ENCODE data around the gene PSORS1C1. TPM values are rescaled to one million over a fixed set of nuclear protein-coding genes. Genes with fewer than 3 reads are reported as not detected.
A peak's percentile ranks its signal among the peaks of the same experiment; 100 is the strongest.

The PSORS1C1 gene
- polyA plus RNA-seq, 1 of the 3 experiments (the other 2 are of a cell fraction) = 3.1 TPM

DNA sequence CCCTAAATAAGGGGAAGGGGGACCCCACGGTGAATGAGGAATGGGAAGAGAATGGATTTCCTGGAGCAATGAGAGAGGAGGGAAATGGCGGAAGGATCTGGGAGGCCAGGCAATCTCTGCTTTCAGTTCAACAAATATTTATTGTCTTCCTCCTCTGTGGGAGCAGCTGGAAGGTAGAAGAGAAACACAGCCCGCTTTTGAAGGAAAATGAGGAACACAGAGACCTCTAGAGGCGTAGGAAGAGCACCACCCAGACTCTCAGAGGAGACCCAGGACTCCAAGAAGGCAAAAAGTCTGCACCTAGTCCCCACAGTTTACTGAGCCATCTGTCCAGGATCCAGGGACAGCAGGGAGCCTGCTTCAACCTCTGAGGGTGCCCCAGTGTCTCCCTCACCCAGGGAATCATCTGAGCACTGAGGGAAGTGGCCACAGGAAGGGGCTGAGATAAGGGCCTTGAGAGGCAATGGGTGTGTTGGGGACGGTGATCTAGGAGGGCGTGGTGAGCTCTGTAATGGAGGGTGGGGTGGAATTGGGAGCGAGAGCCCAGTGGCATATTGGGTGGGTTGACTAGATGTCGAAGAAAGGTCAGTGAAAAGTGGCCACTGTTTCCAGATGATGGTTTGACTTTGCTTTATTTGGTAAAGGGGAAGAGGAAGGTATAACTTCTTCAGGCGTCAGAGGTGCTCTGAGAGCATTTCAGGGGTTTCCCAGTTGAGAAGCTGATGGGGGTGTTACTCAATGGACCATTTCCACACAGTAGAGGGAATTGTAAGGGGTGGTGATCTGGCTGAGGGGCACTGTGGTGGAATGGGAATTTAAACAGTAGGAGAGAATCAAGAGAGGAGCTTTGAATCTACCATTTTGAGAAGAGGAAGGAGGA is 610 bp downstream of the PSORS1C1 start:
- H4K20me1 ChIP-seq (ENCODE audit: insufficient read depth) = no peaks in the 10 kb centered on the region
- H3K9me2 ChIP-seq = no peaks in the 10 kb centered on the region
- H3K9me3 ChIP-seq = no peaks in the 10 kb centered on the region
- CTCF ChIA-PET = interaction anchor here (1.3 to 2.1 kb wide), 4 partner anchors 12 to 251 kb away, joined by 3 to 7 read pairs (median 4); no protein-coding TSS in a partner anchor
- peak overlapping the region; percentile 69 for H3K9ac ChIP-seq
- POLR2A ChIA-PET = no interaction called here
- peak overlapping the region; percentile 44; the same call in 1 of the 2 replicates for H2AFZ ChIP-seq (ENCODE audit: low read depth)
- DNase-seq = no peak
- peak overlapping the region; percentile 85 for H3K4me2 ChIP-seq
- H3K4me3 ChIP-seq (ENCODE audit: low read depth in 2 of 2, low read length in 1 of 2) = peak overlapping the region; percentile 37 to 56; a peak in 3 of 4 replicates
- TF ChIP-seq SIN3A (IDR thresholded peaks at IDR 0.05; ENCODE audit: borderline replicate concordance, low read depth, low read length) (no peak), RAD21 (IDR thresholded peaks at IDR 0.05; ENCODE audit: low read length) (peak; percentile 48), FOXJ3 (CRISPR knock-in tag; IDR thresholded peaks at IDR 0.05) (no peak), SMC3 (IDR thresholded peaks at IDR 0.05; ENCODE audit: low read depth, low read length) (peak; percentile 23; the same call in 1 of the 2 replicates)
- TF ChIP-seq, protein P1, sequence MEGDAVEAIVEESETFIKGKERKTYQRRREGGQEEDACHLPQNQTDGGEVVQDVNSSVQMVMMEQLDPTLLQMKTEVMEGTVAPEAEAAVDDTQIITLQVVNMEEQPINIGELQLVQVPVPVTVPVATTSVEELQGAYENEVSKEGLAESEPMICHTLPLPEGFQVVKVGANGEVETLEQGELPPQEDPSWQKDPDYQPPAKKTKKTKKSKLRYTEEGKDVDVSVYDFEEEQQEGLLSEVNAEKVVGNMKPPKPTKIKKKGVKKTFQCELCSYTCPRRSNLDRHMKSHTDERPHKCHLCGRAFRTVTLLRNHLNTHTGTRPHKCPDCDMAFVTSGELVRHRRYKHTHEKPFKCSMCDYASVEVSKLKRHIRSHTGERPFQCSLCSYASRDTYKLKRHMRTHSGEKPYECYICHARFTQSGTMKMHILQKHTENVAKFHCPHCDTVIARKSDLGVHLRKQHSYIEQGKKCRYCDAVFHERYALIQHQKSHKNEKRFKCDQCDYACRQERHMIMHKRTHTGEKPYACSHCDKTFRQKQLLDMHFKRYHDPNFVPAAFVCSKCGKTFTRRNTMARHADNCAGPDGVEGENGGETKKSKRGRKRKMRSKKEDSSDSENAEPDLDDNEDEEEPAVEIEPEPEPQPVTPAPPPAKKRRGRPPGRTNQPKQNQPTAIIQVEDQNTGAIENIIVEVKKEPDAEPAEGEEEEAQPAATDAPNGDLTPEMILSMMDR (IDR thresholded peaks at IDR 0.05) = peak; percentile 61
- H3K27ac ChIP-seq (ENCODE audit: low read depth in 2 of 2, low read length in 1 of 2) = peak overlapping the region; percentile 60 to 86; a peak in 3 of 4 replicates
- no peaks in the 10 kb centered on the region for H3K36me3 ChIP-seq (replicated peaks in 1 of 2; ENCODE audit: control insufficient read depth in 1 of 2, insufficient read depth in 2 of 2, low read length in 1 of 2)
- H3F3A ChIP-seq (replicated peaks; ENCODE audit: insufficient read depth) = peaks cover 5% of the 10 kb centered on the region
- no peaks in the 10 kb centered on the region; the same call in 1 of the 2 replicates for H3K27me3 ChIP-seq (ENCODE audit: insufficient read depth)
- H3K79me2 ChIP-seq (ENCODE audit: insufficient read depth) = peaks cover 30% of the 10 kb centered on the region
- WGBS (ENCODE audit: low lambda C conversion rate) = 46% methylated on average over 9 of the region's 9 CpGs
- H3K4me1 ChIP-seq (ENCODE audit: control insufficient read depth in 1 of 2, insufficient read depth in 2 of 2, low read depth in 1 of 2, low read length in 1 of 2) = peaks cover 2 to 12% of the 10 kb centered on the region in 2 experiments; a peak in 3 of 4 replicates

- no peak overlapping the region for H3K27ac ChIP-seq (ENCODE audit: low read depth in 2 of 2, low read length in 1 of 2)
- whole genome bisulfite sequencing (ENCODE audit: low lambda C conversion rate) = 55% methylated on average over 12 of the region's 12 CpGs
- peak overlapping the region; percentile 85 for H3K4me2 ChIP-seq
- H2AFZ ChIP-seq (ENCODE audit: low read depth) = no peak overlapping the region
- H3K79me2 ChIP-seq (ENCODE audit: insufficient read depth) = peaks cover 30% of the 10 kb centered on the region
- no peak overlapping the region; a peak in 2 of 4 replicates for H3K4me3 ChIP-seq (ENCODE audit: low read depth in 2 of 2, low read length in 1 of 2)
- DNase-seq = no peak
- H3K9me3 ChIP-seq = no peaks in the 10 kb centered on the region
- H4K20me1 ChIP-seq (ENCODE audit: insufficient read depth) = no peaks in the 10 kb centered on the region
- peaks cover 2 to 12% of the 10 kb centered on the region in 2 experiments; a peak in 3 of 4 replicates for H3K4me1 ChIP-seq (ENCODE audit: control insufficient read depth in 1 of 2, insufficient read depth in 2 of 2, low read depth in 1 of 2, low read length in 1 of 2)
- no peaks in the 10 kb centered on the region for H3K27me3 ChIP-seq (ENCODE audit: insufficient read depth)
- no peaks in the 10 kb centered on the region for H3K36me3 ChIP-seq (replicated peaks in 1 of 2; ENCODE audit: control insufficient read depth in 1 of 2, insufficient read depth in 2 of 2, low read length in 1 of 2)
- POLR2A ChIA-PET = no interaction called here
- H3K9ac ChIP-seq = peak overlapping the region; percentile 69; the same call in 1 of the 2 replicates
- CTCF ChIA-PET = interaction anchor here (0.7 to 2.1 kb wide), 7 partner anchors 11 to 663 kb away, joined by 3 to 7 read pairs (median 4); no protein-coding TSS in a partner anchor
- no peaks in the 10 kb centered on the region for H3K9me2 ChIP-seq
- peaks cover 5% of the 10 kb centered on the region for H3F3A ChIP-seq (replicated peaks; ENCODE audit: insufficient read depth)
- no peak for TF ChIP-seq EP300 (IDR thresholded peaks at IDR 0.05; ENCODE audit: borderline replicate concordance in 1 of 2, low read depth in 1 of 2, low read length in 1 of 2)
- no peak for TF ChIP-seq FOXJ3 (CRISPR knock-in tag; IDR thresholded peaks at IDR 0.05)
- TF ChIP-seq, protein P2, sequence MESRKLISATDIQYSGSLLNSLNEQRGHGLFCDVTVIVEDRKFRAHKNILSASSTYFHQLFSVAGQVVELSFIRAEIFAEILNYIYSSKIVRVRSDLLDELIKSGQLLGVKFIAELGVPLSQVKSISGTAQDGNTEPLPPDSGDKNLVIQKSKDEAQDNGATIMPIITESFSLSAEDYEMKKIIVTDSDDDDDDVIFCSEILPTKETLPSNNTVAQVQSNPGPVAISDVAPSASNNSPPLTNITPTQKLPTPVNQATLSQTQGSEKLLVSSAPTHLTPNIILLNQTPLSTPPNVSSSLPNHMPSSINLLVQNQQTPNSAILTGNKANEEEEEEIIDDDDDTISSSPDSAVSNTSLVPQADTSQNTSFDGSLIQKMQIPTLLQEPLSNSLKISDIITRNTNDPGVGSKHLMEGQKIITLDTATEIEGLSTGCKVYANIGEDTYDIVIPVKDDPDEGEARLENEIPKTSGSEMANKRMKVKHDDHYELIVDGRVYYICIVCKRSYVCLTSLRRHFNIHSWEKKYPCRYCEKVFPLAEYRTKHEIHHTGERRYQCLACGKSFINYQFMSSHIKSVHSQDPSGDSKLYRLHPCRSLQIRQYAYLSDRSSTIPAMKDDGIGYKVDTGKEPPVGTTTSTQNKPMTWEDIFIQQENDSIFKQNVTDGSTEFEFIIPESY (IDR thresholded peaks at IDR 0.05; ENCODE audit: borderline replicate concordance, low read depth) = no peak
- TF ChIP-seq IRF3 (IDR thresholded peaks at IDR 0.05; ENCODE audit: low read depth, low read length) = no peak
- TF ChIP-seq RXRA (IDR thresholded peaks at IDR 0.05; ENCODE audit: borderline replicate concordance, low read depth) = no peak
- TF ChIP-seq POLR2AphosphoS5 (IDR thresholded peaks at IDR 0.05; ENCODE audit: low read depth, low read length) = no peak
- TF ChIP-seq TEAD4 (IDR thresholded peaks at IDR 0.05; ENCODE audit: borderline replicate concordance, insufficient read depth) = no peak
- no peak for TF ChIP-seq EZH2phosphoT487 (IDR thresholded peaks at IDR 0.05; ENCODE audit: borderline replicate concordance, low read depth)
- no peak for TF ChIP-seq MXI1 (IDR thresholded peaks at IDR 0.05; ENCODE audit: low read depth, low read length)
- TF ChIP-seq, protein P3, sequence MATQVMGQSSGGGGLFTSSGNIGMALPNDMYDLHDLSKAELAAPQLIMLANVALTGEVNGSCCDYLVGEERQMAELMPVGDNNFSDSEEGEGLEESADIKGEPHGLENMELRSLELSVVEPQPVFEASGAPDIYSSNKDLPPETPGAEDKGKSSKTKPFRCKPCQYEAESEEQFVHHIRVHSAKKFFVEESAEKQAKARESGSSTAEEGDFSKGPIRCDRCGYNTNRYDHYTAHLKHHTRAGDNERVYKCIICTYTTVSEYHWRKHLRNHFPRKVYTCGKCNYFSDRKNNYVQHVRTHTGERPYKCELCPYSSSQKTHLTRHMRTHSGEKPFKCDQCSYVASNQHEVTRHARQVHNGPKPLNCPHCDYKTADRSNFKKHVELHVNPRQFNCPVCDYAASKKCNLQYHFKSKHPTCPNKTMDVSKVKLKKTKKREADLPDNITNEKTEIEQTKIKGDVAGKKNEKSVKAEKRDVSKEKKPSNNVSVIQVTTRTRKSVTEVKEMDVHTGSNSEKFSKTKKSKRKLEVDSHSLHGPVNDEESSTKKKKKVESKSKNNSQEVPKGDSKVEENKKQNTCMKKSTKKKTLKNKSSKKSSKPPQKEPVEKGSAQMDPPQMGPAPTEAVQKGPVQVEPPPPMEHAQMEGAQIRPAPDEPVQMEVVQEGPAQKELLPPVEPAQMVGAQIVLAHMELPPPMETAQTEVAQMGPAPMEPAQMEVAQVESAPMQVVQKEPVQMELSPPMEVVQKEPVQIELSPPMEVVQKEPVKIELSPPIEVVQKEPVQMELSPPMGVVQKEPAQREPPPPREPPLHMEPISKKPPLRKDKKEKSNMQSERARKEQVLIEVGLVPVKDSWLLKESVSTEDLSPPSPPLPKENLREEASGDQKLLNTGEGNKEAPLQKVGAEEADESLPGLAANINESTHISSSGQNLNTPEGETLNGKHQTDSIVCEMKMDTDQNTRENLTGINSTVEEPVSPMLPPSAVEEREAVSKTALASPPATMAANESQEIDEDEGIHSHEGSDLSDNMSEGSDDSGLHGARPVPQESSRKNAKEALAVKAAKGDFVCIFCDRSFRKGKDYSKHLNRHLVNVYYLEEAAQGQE (IDR thresholded peaks at IDR 0.05; ENCODE audit: low read depth, low read length) = no peak
- TF ChIP-seq ELF1 (IDR thresholded peaks at IDR 0.05) = no peak
Measured at GRCh38 chr6:31115941-31116560, 1.5 kb downstream of the PSORS1C1 start.
